ENCODE measurements around the gene HOXC9.

HOXC9 gene

GRCh38 chr12:53992377-53992889 lies 7.5 kb upstream of the HOXC9 start:
- ChIA-PET CTCF (interaction anchor here (0.8 to 4.0 kb wide), 8 partner anchors 8 to 223 kb away, joined by 3 to 20 read pairs (median 14); partner anchors contain the start of gene HOXC5), POLR2A (no interaction called here)
- DNase-seq (ENCODE audit: extremely low spot score), result no peak
- no peak for TF ChIP-seq CTCF (IDR thresholded peaks at IDR 0.05; ENCODE audit: control extremely low read depth, extremely low read depth, low read depth, missing control alignments)

- no peak for TF ChIP-seq CTCF (IDR thresholded peaks at IDR 0.05; ENCODE audit: control extremely low read depth, extremely low read depth, low read depth, missing control alignments)
- ChIA-PET POLR2A (no interaction called here), CTCF (interaction anchor here (1.2 to 4.0 kb wide), 5 partner anchors 9 to 214 kb away, joined by 3 to 20 read pairs (median 14); partner anchors contain the start of gene HOXC5)
- no peak for DNase-seq (ENCODE audit: extremely low spot score)
Observed at GRCh38 chr12:53993162-53994008, 6.6 kb upstream of the HOXC9 start.

- DNase-seq (ENCODE audit: extremely low spot score), result no peak
- TF ChIP-seq CTCF (IDR thresholded peaks at IDR 0.05; ENCODE audit: control extremely low read depth, extremely low read depth, low read depth, missing control alignments), result no peak
- CTCF ChIA-PET, result interaction anchor here (1.2 to 3.5 kb wide), 2 partner anchors 10 to 198 kb away, joined by 3 to 14 read pairs; no protein-coding TSS in a partner anchor
- POLR2A ChIA-PET, result no interaction called here
Observed at GRCh38 chr12:53994009-53994263, 6.0 kb upstream of the HOXC9 start.

- DNase-seq (ENCODE audit: extremely low spot score), result no peak
- TF ChIP-seq CTCF (IDR thresholded peaks at IDR 0.05; ENCODE audit: control extremely low read depth, extremely low read depth, low read depth, missing control alignments), result no peak
- POLR2A ChIA-PET, result no interaction called here
- CTCF ChIA-PET, result interaction anchor here (1.0 to 4.5 kb wide), 4 partner anchors 9 to 14 kb away, joined by 3 to 19 read pairs (median 7); partner anchors contain the start of genes HOXC10 and HOXC8
Observed at GRCh38 chr12:53994264-53995001, 5.5 kb upstream of the HOXC9 start.

- no peak for DNase-seq (ENCODE audit: extremely low spot score)
- ChIA-PET CTCF (interaction anchor here (1.0 to 4.5 kb wide), 5 partner anchors 9 to 38 kb away, joined by 3 to 19 read pairs (median 6); partner anchors contain the start of genes HOXC10, HOXC5 and HOXC8), POLR2A (no interaction called here)
- TF ChIP-seq CTCF (IDR thresholded peaks at IDR 0.05; ENCODE audit: control extremely low read depth, extremely low read depth, low read depth, missing control alignments), result no peak
Observed at GRCh38 chr12:53995002-53995377, 5.0 kb upstream of the HOXC9 start.

All from GM10248 (cell line).